K562 (cell line): ENCODE data around the gene ZNF318. TPM values are rescaled to one million over a fixed set of nuclear protein-coding genes. Genes with fewer than 3 reads are reported as not detected.

Experiments
- ATAC-seq: fragments of 200-7000 bp; cut with Tn5 transposase; 3 replicates; pipeline ENCODE4 v1.9.1; 2020; ENCODE audit warnings: moderate library complexity
- BruUV-seq: library from RNA; stranded (reverse); fragments of 400-500 nt; replicated peaks from 2 replicates; lab custom pipeline; 2021; lab: Mats Ljungman, UMichigan
- CTCF ChIA-PET: fragments of 300-600 bp; formaldehyde crosslinking; extraction: SDS; loops from one replicate; lab custom pipeline; 2021; ENCODE audit warnings: low intra/inter-chr PET ratio; lab: Yijun Ruan, JAX
- POLR2A ChIA-PET: fragments of 300-600, 350-650 bp; sonication (Branson Sonifier 250); formaldehyde crosslinking; extraction: SDS; loops from one replicate; lab custom pipeline; 2021; ENCODE audit warnings: antibody characterized with exemption, inconsistent platforms; lab: Yijun Ruan, JAX
- DNase-seq, 4 experiments: peaks; one replicate each; pipeline versions ENCODE4 v3.0.0 to v3.0.0-alpha.2; 2011 to 2018; ENCODE audit warnings: low spot score in 3 of 4, mixed read lengths in 3 of 4; ENCODE audit errors: extremely low read depth in 1 of 4
- FAIRE-seq: peaks from 2 replicates; lab custom pipeline; 2011; peaks lifted over from hg19 to GRCh38; lab: Jason Lieb, UNC
- H2AFZ ChIP-seq: 2 replicates; pipeline ENCODE4 v1.6.0; 2011; ENCODE audit warnings: low read depth, low read length, control low read depth, inconsistent platforms
- H3K27ac ChIP-seq: fragments of 200-600 bp; 3 replicates; pipeline ENCODE4 v1.8.0; 2011; ENCODE audit warnings: low read depth, mild to moderate bottlenecking, control low read depth, inconsistent platforms, low read length, moderate library complexity, mixed read lengths; ENCODE audit errors: extremely low read depth
- H3K27me3 ChIP-seq, 2 experiments: fragments of 300-600 bp in 1 of 2; 2 replicates in 1 of 2; 3 replicates in 1 of 2; pipeline versions ENCODE4 v1.6.0 to v1.8.0; 2011; ENCODE audit warnings: inconsistent platforms in 2 of 2, low read length in 2 of 2, mild to moderate bottlenecking in 1 of 2, mixed read lengths in 1 of 2, moderate library complexity in 1 of 2; ENCODE audit not compliant: control insufficient read depth in 2 of 2, insufficient read depth in 2 of 2
- H3K36me3 ChIP-seq: fragments of 300-600 bp; 3 replicates; pipeline ENCODE4 v1.8.0; 2011; ENCODE audit warnings: mild to moderate bottlenecking, low read length, inconsistent platforms; ENCODE audit not compliant: control insufficient read depth, insufficient read depth
- H3K4me1 ChIP-seq, 2 experiments: fragments of 200-600 bp in 1 of 2; replicated peaks in 1 of 2; 2 replicates in 1 of 2; 3 replicates in 1 of 2; pipeline versions ENCODE4 v1.5.1 to v1.8.0; 2011; ENCODE audit warnings: inconsistent platforms in 2 of 2, low read length in 2 of 2, mild to moderate bottlenecking in 1 of 2, mixed read lengths in 1 of 2, moderate library complexity in 1 of 2; ENCODE audit not compliant: control insufficient read depth in 2 of 2, insufficient read depth in 2 of 2
- H3K4me2 ChIP-seq: 2 replicates; pipeline ENCODE4 v1.6.1; 2011; ENCODE audit warnings: low read length, control low read depth, inconsistent platforms, mixed read lengths; ENCODE audit not compliant: insufficient read depth
- H3K4me3 ChIP-seq: fragments of 200-600 bp; sonication (generic), shearing (Covaris generic); 2 replicates; pipeline ENCODE4 v1.5.1; 2016; ENCODE audit warnings: control low read depth, inconsistent platforms
- H3K79me2 ChIP-seq: fragments of 200-600 bp; 3 replicates; pipeline ENCODE4 v1.8.0; 2011; ENCODE audit warnings: low read length, inconsistent platforms; ENCODE audit not compliant: control insufficient read depth, insufficient read depth
- H3K9ac ChIP-seq, 2 experiments: 2 replicates each; pipeline versions ENCODE4 v1.6.0 to v1.6.1; 2011; ENCODE audit warnings: low read depth in 2 of 2, low read length in 2 of 2, control low read depth in 1 of 2, inconsistent platforms in 1 of 2, mild to moderate bottlenecking in 1 of 2, mixed read lengths in 1 of 2; ENCODE audit not compliant: insufficient read depth in 1 of 2
- H3K9me1 ChIP-seq: one replicate; pipeline ENCODE4 v1.6.0; 2011; ENCODE audit warnings: inconsistent platforms, mild to moderate bottlenecking, low read length, moderate library complexity; ENCODE audit not compliant: control insufficient read depth, insufficient read depth
- H3K9me3 ChIP-seq: replicated peaks from 2 replicates; pipeline ENCODE4 v1.5.1; 2011; ENCODE audit warnings: low read depth, low read length, inconsistent platforms; ENCODE audit not compliant: control insufficient read depth, insufficient read depth
- H4K20me1 ChIP-seq: replicated peaks from 2 replicates; pipeline ENCODE4 v1.6.1; 2011; ENCODE audit warnings: low read length, inconsistent platforms, mixed read lengths; ENCODE audit not compliant: control insufficient read depth, insufficient read depth
- ELF1 ChIP-seq: fragments of 200-800 bp; sonication (Bioruptor generic); IDR thresholded peaks from 2 replicates; pipeline ENCODE4 v1.6.1; 2016; ENCODE audit warnings: missing genetic modification characterization, missing compliant biosample characterization
- ETS2 ChIP-seq: IDR thresholded peaks from 2 replicates; pipeline ENCODE4 v1.6.1; 2016; ENCODE audit warnings: borderline replicate concordance, missing genetic modification characterization, mild to moderate bottlenecking, moderate library complexity, missing compliant biosample characterization; ENCODE audit not compliant: poor library complexity, severe bottlenecking
- HNRNPL ChIP-seq: fragments of 200-400 bp; formaldehyde crosslinking; IDR thresholded peaks from 2 replicates; pipeline ENCODE4 v1.6.1; 2017; ENCODE audit warnings: low read depth, mild to moderate bottlenecking, low read length
- RAD21 ChIP-seq, 2 experiments: fragments of 250-450 bp in 1 of 2; fragments of 450-650 bp in 1 of 2; sonication (Bioruptor Pico) in 1 of 2; formaldehyde crosslinking in 1 of 2; IDR thresholded peaks in 1 of 2; conservative IDR thresholded peaks in 1 of 2; 2 replicates each; pipeline versions ENCODE4 v1.4.0 to v1.8.0; 2020 to 2022; ENCODE audit warnings: mild to moderate bottlenecking in 2 of 2, moderate library complexity in 1 of 2
- SIN3B ChIP-seq: fragments of 450-650 bp; IDR thresholded peaks from 2 replicates; pipeline ENCODE4 v1.6.1; 2017; ENCODE audit warnings: low read depth, mild to moderate bottlenecking, moderate library complexity
- SPI1 ChIP-seq: IDR thresholded peaks from 2 replicates; pipeline ENCODE4 v1.6.1; 2011; ENCODE audit warnings: low read depth, low read length, control low read depth, borderline replicate concordance
- SUPT5H ChIP-seq: fragments of 450-650 bp; IDR thresholded peaks from 2 replicates; pipeline ENCODE4 v1.6.1; 2016
- TCF3 ChIP-seq: sonication (generic); formaldehyde crosslinking; IDR thresholded peaks from 2 replicates; pipeline ENCODE4 v1.4.0; 2020; ENCODE audit warnings: mild to moderate bottlenecking, missing genetic modification reagents
- YBX1 ChIP-seq: fragments of 450-650 bp; IDR thresholded peaks from 2 replicates; pipeline ENCODE4 v1.7.1; 2016; ENCODE audit warnings: mild to moderate bottlenecking
- ZNF699 ChIP-seq: fragments of 250-450 bp; sonication (Bioruptor Pico); IDR thresholded peaks from 2 replicates; pipeline ENCODE4 v1.8.0; 2021; ENCODE audit warnings: mild to moderate bottlenecking, moderate library complexity; ENCODE audit not compliant: insufficient replicate concordance
- WGBS: fragments of 100-300 bp; shearing (Covaris generic); methylation state at CpG from one replicate; pipeline ENCODE4 v1.1.6; 2016; ENCODE audit warnings: low coverage, mixed read lengths; ENCODE audit not compliant: insufficient coverage; ENCODE audit errors: missing lambda C conversion rate; 5-methylcytosine and 5-hydroxymethylcytosine counted together
- in situ Hi-C: fragments of 300-500 bp; cut with MboI; formaldehyde crosslinking; loops from 4 replicates; pipeline ENCODE4 v1.15.0; 2018; ENCODE audit warnings: inconsistent platforms, mixed read lengths
- intact Hi-C: fragments of 100-400 bp; cut with micrococcal nuclease; formaldehyde crosslinking; loops from 2 replicates; pipeline ENCODE4 v1.14.2; 2022
- polyA plus RNA-seq, 8 experiments: library from polyadenylated mRNA; depleted of rRNA in 4 of 8; stranded (reverse) in 5 of 8; unstranded in 3 of 8; fragments of >200 nt; fragmentation: Nextera tagmentation in 2 of 8; fragmentation: Illumina TruSeq in 1 of 8; extraction: Ambion mirVana in 2 of 8; extraction: Trizol in 1 of 8; gene quantifications; 2 replicates each; pipeline versions ENCODE4 v1.2.1 to v1.2.3, GENCODE V29; 2011 to 2014; ENCODE audit warnings: inconsistent platforms in 1 of 8, missing spikeins in 1 of 8
- total RNA-seq, 7 experiments: library from RNA; depleted of rRNA in 6 of 7; stranded (reverse); fragments of >200 nt in 6 of 7; fragmentation: Illumina TruSeq in 2 of 7; extraction: Trizol in 2 of 7; gene quantifications; 2 replicates each; pipeline versions ENCODE4 v1.2.1 to v1.2.3, GENCODE V29; 2011 to 2021; ENCODE audit warnings: low replicate concordance in 1 of 7
- TF ChIP-seq, protein P1 (sequence below): sonication (generic); formaldehyde crosslinking; IDR thresholded peaks from 2 replicates; pipeline ENCODE4 v1.8.1; 2023; ENCODE audit warnings: mild to moderate bottlenecking, missing genetic modification reagents
- TF ChIP-seq, protein P2 (sequence below), 3 experiments: IDR thresholded peaks in 2 of 3; conservative IDR thresholded peaks in 1 of 3; 2 replicates each; pipeline ENCODE4 v1.5.1; 2011 to 2012; ENCODE audit warnings: low read length in 3 of 3, mild to moderate bottlenecking in 3 of 3, control low read depth in 2 of 3, improper control_type of control experiment in 1 of 3, inconsistent platforms in 1 of 3, low read depth in 1 of 3, mixed read lengths in 1 of 3, moderate library complexity in 1 of 3; ENCODE audit not compliant: insufficient read depth in 2 of 3

Gene ZNF318
- total and polyA plus RNA-seq, 9 of the 15 experiments (the other 6 are each of a cell fraction or from before 2014, with no cell fraction given): 3.2 to 19.0 (median 9.2) TPM

DNA sequence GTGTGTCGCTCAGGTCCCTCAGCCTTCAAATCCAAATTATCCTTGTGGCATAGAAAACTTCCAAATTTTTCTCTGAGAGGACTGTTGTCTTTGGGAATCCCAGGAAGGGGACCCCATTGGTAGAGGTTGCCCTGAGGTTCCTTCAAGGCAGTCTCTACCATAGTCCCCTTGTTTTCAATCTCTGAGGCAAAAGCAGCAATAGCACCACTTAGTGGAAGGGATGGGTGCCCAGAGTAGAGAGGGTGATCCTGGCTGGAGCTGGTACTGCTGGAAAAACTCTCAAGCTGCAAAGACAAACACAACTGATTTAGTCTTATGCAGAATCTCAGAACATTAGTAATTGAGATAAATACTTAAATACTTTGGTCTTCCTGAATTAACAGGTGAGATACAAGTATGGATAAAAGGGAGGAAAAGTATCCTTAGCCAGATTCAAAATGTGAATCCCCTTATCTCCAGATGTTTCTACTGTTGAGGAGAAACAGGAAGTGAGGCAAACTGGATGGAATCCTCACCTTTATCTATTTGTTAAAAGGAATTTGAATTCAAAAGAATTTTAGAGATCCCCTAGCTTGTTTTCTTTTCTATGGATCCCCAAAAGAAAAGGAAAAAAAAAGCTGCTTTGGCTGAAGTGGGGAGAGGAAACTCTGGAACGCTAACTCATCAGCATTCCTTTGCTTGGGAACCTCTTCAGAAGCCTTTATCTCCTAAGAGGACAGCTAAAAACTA lies 13.4 kb downstream of the ZNF318 start:
- H3K9ac ChIP-seq: no peak overlapping the region
- peaks cover 5% of the 10 kb centered on the region for H3K9me1 ChIP-seq
- no peak for FAIRE-seq
- no peaks in the 10 kb centered on the region for H3K27me3 ChIP-seq
- DNase-seq: peak in 2 of 4 experiments; percentile 21 to 22
- no peak overlapping the region for H3K4me2 ChIP-seq
- peaks cover 77% of the 10 kb centered on the region for H3K36me3 ChIP-seq
- intact Hi-C loops (no loop called here), in situ Hi-C loops (no loop called here)
- no peak overlapping the region for H3K4me3 ChIP-seq
- no peak overlapping the region for H2AFZ ChIP-seq
- CTCF ChIA-PET: interaction anchor here (1.9 kb wide), 1 partner anchor 93 kb away, joined by 5 read pairs; no protein-coding TSS in a partner anchor
- H3K9me3 ChIP-seq: no peaks in the 10 kb centered on the region
- no peaks in the 10 kb centered on the region for H3K79me2 ChIP-seq
- TF ChIP-seq YBX1 (no peak), RAD21 (CRISPR knock-in tag; conservative IDR thresholded peaks at IDR 0.05 in 1 of 2, IDR thresholded peaks at IDR 0.05 in 1 of 2) (peak in 1 of 2 experiments; percentile 35; a peak in 2 of 4 replicates), SPI1 (peak; percentile 76; the same call in 1 of the 2 replicates), SIN3B (no peak), ZNF699 (CRISPR knock-in tag) (no peak), SUPT5H (no peak), ELF1 (tag) (0 out of 2 replicates have a peak, but pooled peaks have one; percentile 25), ETS2 (tag) (no peak), TCF3 (no peak), HNRNPL (no peak)
- TF ChIP-seq, protein P1, sequence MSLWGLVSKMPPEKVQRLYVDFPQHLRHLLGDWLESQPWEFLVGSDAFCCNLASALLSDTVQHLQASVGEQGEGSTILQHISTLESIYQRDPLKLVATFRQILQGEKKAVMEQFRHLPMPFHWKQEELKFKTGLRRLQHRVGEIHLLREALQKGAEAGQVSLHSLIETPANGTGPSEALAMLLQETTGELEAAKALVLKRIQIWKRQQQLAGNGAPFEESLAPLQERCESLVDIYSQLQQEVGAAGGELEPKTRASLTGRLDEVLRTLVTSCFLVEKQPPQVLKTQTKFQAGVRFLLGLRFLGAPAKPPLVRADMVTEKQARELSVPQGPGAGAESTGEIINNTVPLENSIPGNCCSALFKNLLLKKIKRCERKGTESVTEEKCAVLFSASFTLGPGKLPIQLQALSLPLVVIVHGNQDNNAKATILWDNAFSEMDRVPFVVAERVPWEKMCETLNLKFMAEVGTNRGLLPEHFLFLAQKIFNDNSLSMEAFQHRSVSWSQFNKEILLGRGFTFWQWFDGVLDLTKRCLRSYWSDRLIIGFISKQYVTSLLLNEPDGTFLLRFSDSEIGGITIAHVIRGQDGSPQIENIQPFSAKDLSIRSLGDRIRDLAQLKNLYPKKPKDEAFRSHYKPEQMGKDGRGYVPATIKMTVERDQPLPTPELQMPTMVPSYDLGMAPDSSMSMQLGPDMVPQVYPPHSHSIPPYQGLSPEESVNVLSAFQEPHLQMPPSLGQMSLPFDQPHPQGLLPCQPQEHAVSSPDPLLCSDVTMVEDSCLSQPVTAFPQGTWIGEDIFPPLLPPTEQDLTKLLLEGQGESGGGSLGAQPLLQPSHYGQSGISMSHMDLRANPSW (CRISPR knock-in tag): no peak
- TF ChIP-seq, protein P2, sequence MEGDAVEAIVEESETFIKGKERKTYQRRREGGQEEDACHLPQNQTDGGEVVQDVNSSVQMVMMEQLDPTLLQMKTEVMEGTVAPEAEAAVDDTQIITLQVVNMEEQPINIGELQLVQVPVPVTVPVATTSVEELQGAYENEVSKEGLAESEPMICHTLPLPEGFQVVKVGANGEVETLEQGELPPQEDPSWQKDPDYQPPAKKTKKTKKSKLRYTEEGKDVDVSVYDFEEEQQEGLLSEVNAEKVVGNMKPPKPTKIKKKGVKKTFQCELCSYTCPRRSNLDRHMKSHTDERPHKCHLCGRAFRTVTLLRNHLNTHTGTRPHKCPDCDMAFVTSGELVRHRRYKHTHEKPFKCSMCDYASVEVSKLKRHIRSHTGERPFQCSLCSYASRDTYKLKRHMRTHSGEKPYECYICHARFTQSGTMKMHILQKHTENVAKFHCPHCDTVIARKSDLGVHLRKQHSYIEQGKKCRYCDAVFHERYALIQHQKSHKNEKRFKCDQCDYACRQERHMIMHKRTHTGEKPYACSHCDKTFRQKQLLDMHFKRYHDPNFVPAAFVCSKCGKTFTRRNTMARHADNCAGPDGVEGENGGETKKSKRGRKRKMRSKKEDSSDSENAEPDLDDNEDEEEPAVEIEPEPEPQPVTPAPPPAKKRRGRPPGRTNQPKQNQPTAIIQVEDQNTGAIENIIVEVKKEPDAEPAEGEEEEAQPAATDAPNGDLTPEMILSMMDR (IDR thresholded peaks at IDR 0.05 in 2 of 3, conservative IDR thresholded peaks at IDR 0.05 in 1 of 3; ENCODE audit: insufficient read depth in 2 of 3, low read depth in 1 of 3, low read length in 3 of 3): peak; percentile 37 to 45 (median 39); a peak in 5 of 6 replicates
- no TSS peak for BruUV-seq
- H4K20me1 ChIP-seq: no peaks in the 10 kb centered on the region
- POLR2A ChIA-PET: interaction anchor here (0.6 to 2.2 kb wide), 4 partner anchors 13 to 868 kb away, joined by 3 to 12 read pairs (median 3); partner anchors contain the start of gene ZNF318
- H3K27ac ChIP-seq: no peak overlapping the region
- 92% methylated on average over 2 of the region's 2 CpGs for WGBS
- H3K4me1 ChIP-seq: no peaks in the 10 kb centered on the region
- ATAC-seq: peak; percentile 75
